Calu3 (cell line): ENCODE data around the gene TTLL7. TPM values are rescaled to one million over a fixed set of nuclear protein-coding genes. Genes with fewer than 3 reads are reported as not detected.

Source experiments
- Bru-seq: library from RNA; stranded (reverse); fragments of 400-500 nt; gene quantifications from one replicate; lab custom pipeline; 2021; lab: Mats Ljungman, UMichigan
- BruChase-seq, 2 experiments: library from RNA; stranded (reverse); fragments of 400-500 nt; gene quantifications; one replicate each; lab custom pipeline; 2021; lab: Mats Ljungman, UMichigan
- BruUV-seq: library from RNA; stranded (reverse); fragments of 400-500 nt; replicated peaks from 2 replicates; lab custom pipeline; 2021; lab: Mats Ljungman, UMichigan
- CTCF ChIA-PET: fragments of 300-600 bp; sonication (Branson Sonifier 250); formaldehyde crosslinking; loops from one replicate; lab custom pipeline; 2022; ENCODE audit warnings: antibody characterized with exemption; lab: Charles Lee
- DNase-seq: peaks from one replicate; pipeline ENCODE4 v3.0.0; 2022
- H3K27ac Mint-ChIP-seq: one replicate; pipeline ENCODE4 v1.8.0; 2022; ENCODE audit warnings: mixed read lengths; ENCODE audit not compliant: unreplicated experiment
- H3K27me3 Mint-ChIP-seq: one replicate; pipeline ENCODE4 v1.8.0; 2022; ENCODE audit warnings: mixed read lengths; ENCODE audit not compliant: unreplicated experiment
- H3K36me3 Mint-ChIP-seq: one replicate; pipeline ENCODE4 v1.8.0; 2022; ENCODE audit warnings: mild to moderate bottlenecking, moderate library complexity, mixed read lengths; ENCODE audit not compliant: insufficient read depth, unreplicated experiment
- H3K4me1 Mint-ChIP-seq: one replicate; pipeline ENCODE4 v1.8.0; 2022; ENCODE audit warnings: mild to moderate bottlenecking, low read depth, mixed read lengths; ENCODE audit not compliant: unreplicated experiment
- H3K4me3 Mint-ChIP-seq: one replicate; pipeline ENCODE4 v1.8.0; 2022; ENCODE audit warnings: mild to moderate bottlenecking, low read depth, moderate library complexity, mixed read lengths; ENCODE audit not compliant: unreplicated experiment
- H3K9me3 Mint-ChIP-seq: one replicate; pipeline ENCODE4 v1.8.0; 2022; ENCODE audit warnings: low read depth, mixed read lengths; ENCODE audit not compliant: unreplicated experiment
- CTCF ChIP-seq: fragments of 200-600 bp; IDR thresholded peaks from one replicate; pipeline ENCODE4 v1.8.0; 2022; ENCODE audit warnings: antibody characterized with exemption; ENCODE audit not compliant: unreplicated experiment
- intact Hi-C: fragments of 100-400 bp; cut with micrococcal nuclease; formaldehyde crosslinking; loops from one replicate; pipeline ENCODE4 v1.10.0; 2022; ENCODE audit not compliant: unreplicated experiment
- long read RNA-seq: library from polyadenylated mRNA; stranded (forward); transcript quantifications from one replicate; pipeline ENCODE4 v2.0.0, GENCODE V29; 2022
- total RNA-seq: library from RNA; stranded (reverse); gene quantifications from 2 replicates; pipeline ENCODE4 v1.2.3, GENCODE V29; 2022

The TTLL7 gene
- total RNA-seq, result 4.6 and 9.0 TPM in 2 replicates
- percentile 46 among the genes with signal in this experiment for Bru-seq, nascent RNA
- percentile 34 among the genes with signal in this experiment for BruChase-seq, experiment 1, labeled RNA remaining after a 6-hour chase
- BruChase-seq, experiment 2, labeled RNA remaining after a 2-hour chase, result percentile 35 among the genes with signal in this experiment
- long read RNA-seq, result 0 reads

GRCh38 chr1:83998498-83999315, at the start of gene TTLL7:
Gene TTLL7 (minus strand): TSS chr1:83999132. CDS start chr1:83952211, 46,921 bp downstream.
- TF ChIP-seq CTCF, result no peak
- BruUV-seq, result no TSS peak
- H3K27ac Mint-ChIP-seq, result peak within 1 kb of the TSS; percentile 72
- CTCF ChIA-PET, result interaction anchor here (0.6 to 1.2 kb wide), 4 partner anchors 8 to 635 kb away, joined by 3 to 6 read pairs (median 3); no protein-coding TSS in a partner anchor
- H3K9me3 Mint-ChIP-seq, result no peaks in the 10 kb centered on the region
- H3K4me1 Mint-ChIP-seq, result peaks cover 25% of the 10 kb centered on the region
- intact Hi-C loops, result no loop called here
- peak within 1 kb of the TSS; percentile 84 for H3K4me3 Mint-ChIP-seq
- DNase-seq, result peak; percentile 84
- H3K27me3 Mint-ChIP-seq, result peaks cover 35% of the 10 kb centered on the region
- H3K36me3 Mint-ChIP-seq, result peaks cover 16% of the 10 kb centered on the region

- TF ChIP-seq CTCF, result no peak
- Mint-ChIP-seq H3K4me1 (no peaks in the 10 kb centered on the region), H3K27me3 (no peaks in the 10 kb centered on the region), H3K9me3 (no peaks in the 10 kb centered on the region), H3K36me3 (no peaks in the 10 kb centered on the region), H3K4me3 (no peak overlapping the region), H3K27ac (no peak overlapping the region)
- no TSS peak for BruUV-seq
- CTCF ChIA-PET, result interaction anchor here (0.5 kb wide), 1 partner anchor 18 kb away, joined by 3 read pairs; no protein-coding TSS in a partner anchor
- intact Hi-C loops, result no loop called here
- no peak for DNase-seq
Measured at GRCh38 chr1:84042461-84042860, 43.5 kb upstream of the TTLL7 start.

- no peak overlapping the region for H3K27ac Mint-ChIP-seq
- H3K27me3 Mint-ChIP-seq, result no peaks in the 10 kb centered on the region
- CTCF ChIA-PET, result no interaction called here
- no TSS peak for BruUV-seq
- peaks cover 6% of the 10 kb centered on the region for H3K9me3 Mint-ChIP-seq
- no peaks in the 10 kb centered on the region for H3K4me1 Mint-ChIP-seq
- TF ChIP-seq CTCF, result no peak
- H3K36me3 Mint-ChIP-seq, result no peaks in the 10 kb centered on the region
- DNase-seq, result no peak
- H3K4me3 Mint-ChIP-seq, result no peak overlapping the region
- intact Hi-C loops, result no loop called here
Measured at GRCh38 chr1:84037758-84038611, 39.1 kb upstream of the TTLL7 start.

- Mint-ChIP-seq H3K4me3 (no peak overlapping the region), H3K36me3 (no peaks in the 10 kb centered on the region), H3K4me1 (no peaks in the 10 kb centered on the region), H3K27me3 (no peaks in the 10 kb centered on the region), H3K27ac (no peak overlapping the region), H3K9me3 (peaks cover 6% of the 10 kb centered on the region)
- CTCF ChIA-PET, result no interaction called here
- no peak for DNase-seq
- TF ChIP-seq CTCF, result no peak
- no TSS peak for BruUV-seq
- intact Hi-C loops, result no loop called here
Measured at GRCh38 chr1:84031802-84032327, 32.9 kb upstream of the TTLL7 start.
